HG03378 (cell line): ENCODE results near the gene HM13.
"Not testable (repeated sequence)": the region's sequence is repeated elsewhere in the genome, so short reads cannot be mapped to it uniquely, and the experiment has no call there.

Source experiments
- ATAC-seq: cut with Tn5 transposase; IDR thresholded peaks from one replicate; pipeline ENCODE4 v1.9.1; 2021; ENCODE audit warnings: mild to moderate bottlenecking, moderate library complexity; ENCODE audit not compliant: unreplicated experiment

The HM13 gene

GRCh38 chr20:31500527-31500926 lies 13.7 kb upstream of the HM13 start:
- no peak for ATAC-seq

GRCh38 chr20:31502884-31503673 lies 11.2 kb upstream of the HM13 start:
- ATAC-seq: peak; percentile 87

DNA sequence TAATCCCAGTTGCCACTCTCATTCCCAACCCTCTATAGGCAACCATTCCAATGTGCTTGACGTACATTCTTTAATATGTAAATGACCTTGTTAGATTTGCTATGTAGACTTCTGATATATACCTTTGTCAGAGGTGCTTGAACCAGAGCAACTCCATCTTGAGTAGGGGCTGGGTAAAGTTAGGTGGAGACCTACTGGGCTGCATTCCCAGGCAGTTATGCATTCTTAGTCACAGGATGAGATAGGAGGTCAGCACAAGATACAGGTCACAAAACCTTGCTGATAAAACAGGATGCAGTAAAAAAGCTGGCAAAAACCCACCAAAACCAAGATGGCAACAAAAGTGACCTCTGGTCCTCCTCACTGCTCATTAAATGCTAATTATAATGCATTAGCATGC lies 8.3 kb upstream of the HM13 start:
- ATAC-seq: no peak

DNA sequence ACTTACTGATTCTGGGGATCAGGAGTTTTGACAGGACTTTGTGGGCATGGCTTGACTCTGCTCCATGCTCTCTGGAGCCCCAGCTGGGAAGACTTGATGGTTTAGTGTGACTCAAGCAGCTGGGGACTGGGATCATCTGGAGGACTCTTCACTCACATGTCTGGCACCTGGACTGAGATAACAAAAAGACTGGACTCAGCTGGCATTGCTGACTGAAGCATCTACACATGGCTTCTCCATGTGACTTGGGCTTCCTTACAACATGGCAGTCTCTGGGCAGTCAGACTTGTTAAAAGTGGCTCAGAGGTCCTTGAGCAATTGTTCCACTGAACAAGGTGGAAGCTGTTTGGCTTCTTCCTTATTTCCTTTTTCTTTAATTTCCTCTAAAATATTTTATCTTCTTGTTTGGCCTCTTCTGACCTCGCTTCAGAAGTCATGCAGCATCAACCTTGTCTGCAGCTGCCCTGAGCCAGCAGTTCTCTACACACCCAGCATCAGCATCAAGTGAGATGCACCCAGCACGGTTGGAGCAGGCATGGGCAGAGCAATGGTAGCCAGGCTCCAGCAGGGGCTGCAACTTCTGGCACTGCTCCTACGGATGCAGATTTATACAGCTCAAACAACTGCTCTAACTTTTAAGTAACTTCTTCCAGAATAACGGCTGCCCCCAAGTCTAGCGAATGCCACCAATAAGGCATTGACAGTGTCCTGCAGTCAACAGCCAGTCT lies 5.6 kb upstream of the HM13 start:
- no peak for ATAC-seq

DNA sequence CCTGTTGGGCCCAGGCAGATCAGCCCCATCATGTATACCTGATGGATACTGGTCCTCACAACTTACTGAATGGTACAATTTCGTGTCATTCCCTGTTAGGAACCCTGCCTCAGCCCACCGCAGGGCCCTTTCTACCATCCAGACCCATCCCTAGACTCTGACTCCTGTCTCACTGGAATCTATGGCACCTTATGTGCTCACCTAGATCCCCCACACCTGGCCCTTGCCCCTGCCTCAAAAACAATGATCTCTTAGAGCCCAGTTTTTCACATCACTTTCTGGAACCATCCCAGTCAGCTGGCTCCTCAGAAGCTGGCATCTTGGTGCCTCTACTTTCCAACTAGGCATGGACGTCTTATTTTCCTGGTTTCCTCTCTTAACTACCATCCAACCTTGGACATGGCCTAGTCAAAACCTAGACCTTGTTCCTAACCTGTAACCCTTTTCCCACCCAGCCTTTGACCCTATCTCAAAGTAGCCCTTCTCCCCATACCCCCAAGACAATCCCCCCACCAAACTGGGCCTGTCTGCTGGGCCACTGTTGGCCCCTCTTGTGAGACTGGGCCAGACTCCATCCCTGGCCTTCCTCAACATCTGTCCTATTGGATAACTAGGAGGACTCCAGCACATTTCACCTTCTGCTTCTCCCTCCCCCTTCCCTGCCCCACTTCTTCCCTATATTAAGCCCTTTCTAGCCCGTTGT lies 981 bp downstream of the HM13 start:
- ATAC-seq: peak; percentile 7

- ATAC-seq: no peak
Measured at GRCh38 chr20:31515775-31516107, 1.5 kb downstream of the HM13 start.

DNA sequence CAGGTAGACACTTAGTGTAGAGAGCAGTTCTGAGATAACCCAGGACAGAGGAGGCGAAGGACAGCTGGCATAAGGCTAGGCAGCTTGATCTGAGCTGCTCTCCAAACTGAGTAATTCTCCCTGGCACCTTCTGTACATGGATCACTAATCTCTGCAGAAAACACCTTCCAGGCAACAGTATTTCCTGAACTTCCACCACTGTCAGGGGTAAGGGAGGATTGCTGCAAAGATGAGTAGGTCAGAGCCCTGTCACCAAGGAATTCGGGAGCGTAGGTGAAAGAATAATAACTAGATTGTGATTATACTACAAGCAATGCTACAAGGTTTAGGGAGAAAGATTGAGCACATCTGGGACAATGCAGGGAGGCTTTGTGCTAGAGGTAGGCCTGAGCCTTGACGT lies 1.9 kb downstream of the HM13 start:
- no peak for ATAC-seq

DNA sequence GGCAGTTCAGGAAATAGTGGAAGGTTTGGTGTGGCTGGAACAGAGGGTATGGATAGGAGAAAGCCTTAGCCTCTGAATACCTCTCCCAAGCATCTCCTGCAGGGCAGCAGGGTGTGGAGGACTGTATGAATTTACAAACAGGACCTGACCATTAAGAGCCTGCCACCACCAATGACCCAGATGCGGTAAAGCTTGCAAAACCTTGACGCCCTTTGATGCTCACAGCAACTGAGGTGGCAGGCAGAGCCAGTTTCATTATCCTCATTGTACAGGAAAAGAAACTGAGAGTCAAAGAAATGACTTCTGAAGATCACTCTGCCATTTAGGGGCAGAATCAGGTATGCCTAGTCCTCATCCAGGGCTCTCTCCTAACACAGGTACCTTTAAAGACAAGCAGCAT lies 2.4 kb downstream of the HM13 start:
- ATAC-seq: no peak

DNA sequence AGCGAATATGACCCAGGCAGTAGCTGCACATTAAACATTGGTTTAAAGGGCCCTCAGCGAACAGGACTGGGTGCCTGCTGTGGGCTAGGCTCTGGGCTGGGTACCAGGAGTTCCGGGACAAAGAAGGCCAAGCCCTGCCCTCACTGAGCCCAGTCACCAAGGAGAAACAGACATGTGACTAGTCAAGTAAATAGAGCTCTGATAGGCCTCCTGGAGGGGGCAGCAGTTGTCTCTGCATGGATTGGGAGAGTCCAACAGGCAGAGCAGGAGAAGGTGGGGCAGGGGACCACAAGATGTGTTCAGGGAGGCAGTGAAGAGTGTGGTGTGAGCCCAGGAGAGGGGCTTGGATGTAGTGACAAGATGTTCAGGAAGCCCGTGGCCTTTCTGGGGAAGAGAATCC lies 3.1 kb downstream of the HM13 start:
- no peak for ATAC-seq

DNA sequence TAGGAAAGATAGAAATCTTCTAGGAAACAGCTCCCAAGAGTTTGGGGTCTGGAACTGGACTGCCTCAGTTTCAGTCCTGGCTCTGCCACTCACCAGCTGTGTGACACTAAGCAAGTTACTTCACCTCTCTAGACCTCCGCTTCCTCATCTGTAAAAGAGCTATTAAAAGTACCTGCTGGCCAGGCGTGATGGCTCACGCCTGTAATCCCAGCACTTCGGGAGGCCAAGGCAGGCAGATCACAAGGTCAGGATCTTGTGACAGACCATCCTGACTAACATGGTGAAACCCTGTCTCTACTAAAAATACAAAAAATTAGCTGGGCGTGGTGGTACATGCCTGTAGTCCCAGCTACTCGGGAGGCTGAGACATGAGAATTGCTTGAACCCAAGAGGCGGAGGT lies 7.0 kb downstream of the HM13 start:
- ATAC-seq: not testable (repeated sequence)

GRCh38 chr20:31522731-31523130 lies 8.5 kb downstream of the HM13 start:
- ATAC-seq: no peak

GRCh38 chr20:31523361-31524283 lies 9.4 kb downstream of the HM13 start:
- ATAC-seq: no peak

DNA sequence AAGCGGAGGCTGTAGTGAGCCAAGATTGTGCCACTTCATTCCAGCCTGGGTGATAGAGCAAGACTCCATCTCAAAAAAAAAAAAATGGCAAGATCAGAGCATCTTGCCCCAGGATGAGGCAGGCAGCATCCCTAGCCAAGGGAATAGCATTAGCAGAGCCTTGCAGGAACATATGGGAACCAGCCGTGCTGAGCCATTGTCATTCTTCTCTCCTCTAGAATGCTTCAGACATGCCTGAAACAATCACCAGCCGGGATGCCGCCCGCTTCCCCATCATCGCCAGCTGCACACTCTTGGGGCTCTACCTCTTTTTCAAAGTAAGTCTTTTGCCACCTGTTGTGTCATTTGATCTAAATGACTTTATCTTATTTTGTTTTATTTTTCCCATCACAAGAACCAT lies 13.0 kb downstream of the HM13 start:
- ATAC-seq: no peak

DNA sequence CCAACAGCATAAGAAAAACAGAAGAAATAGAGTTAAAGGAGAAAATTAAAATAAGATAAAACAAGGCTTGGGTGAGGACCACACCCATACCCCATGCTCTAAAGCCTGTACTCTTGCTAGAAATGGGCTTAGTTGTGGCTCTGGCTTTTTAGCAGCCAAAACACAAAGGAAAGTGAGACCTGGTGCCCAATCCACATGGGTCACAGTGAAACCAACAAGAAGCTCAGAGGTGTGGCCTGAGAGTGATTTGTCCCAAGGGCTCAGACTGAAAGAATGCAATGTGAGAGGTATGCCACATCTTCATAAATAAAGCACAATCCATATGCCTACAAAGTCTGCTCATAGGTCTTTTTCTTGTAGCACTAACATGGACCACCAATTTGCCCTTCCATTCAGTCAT lies 21.1 kb downstream of the HM13 start:
- no peak for ATAC-seq

DNA sequence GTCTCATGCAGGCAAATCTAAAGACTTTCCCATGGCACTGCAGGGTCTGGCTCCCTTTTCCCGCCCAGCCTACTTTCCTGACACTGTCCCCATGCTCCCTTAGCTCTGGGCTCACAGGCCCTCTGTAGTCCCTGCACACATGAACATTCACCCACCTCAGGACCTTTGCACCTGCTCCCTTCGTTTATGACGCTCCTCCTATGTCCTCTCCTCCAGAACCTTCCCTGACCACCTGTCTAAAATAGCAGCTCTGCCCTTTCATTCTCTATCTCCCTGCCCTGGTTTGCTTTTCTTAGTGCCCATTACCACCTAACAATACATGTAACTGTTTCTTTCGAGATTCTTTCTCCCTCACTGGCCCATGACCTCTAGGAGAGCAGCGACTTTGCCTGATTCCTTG lies 22.3 kb downstream of the HM13 start:
- no peak for ATAC-seq

DNA sequence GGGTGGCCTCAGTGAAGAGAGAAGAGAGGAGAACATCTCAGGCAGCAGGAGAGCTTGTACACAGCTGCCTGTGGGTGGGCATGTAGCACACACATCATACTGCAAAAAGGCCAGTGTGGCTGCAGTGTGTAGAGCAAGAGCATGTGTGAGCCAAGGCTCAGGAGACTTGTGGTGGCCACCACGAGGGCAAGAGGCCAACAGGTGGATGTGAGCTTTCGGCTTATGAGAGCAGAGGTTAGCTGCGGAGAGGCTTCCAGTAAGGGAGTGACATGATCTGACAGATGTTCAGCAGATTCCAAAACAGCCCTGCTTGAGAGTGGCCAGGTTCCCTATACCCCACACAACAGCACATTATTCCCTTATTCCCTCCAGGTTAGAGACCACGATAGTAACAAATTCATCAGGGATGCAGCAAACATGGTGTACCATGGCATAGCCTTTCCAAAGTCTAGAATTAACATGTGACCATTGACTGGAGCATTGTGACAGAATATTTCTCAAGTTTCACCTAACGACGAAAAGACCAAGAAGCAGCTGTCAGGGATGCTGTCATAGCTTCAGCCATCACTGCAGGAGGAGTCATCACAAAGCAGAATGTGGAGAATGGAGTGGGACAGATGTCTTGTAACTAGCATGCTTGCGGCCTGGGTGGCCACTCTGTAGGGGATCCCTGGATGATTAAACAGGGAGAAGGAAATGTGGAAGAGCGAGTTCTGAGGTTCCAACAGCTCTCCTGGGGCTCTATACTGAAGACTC lies 23.1 kb downstream of the HM13 start:
- no peak for ATAC-seq

DNA sequence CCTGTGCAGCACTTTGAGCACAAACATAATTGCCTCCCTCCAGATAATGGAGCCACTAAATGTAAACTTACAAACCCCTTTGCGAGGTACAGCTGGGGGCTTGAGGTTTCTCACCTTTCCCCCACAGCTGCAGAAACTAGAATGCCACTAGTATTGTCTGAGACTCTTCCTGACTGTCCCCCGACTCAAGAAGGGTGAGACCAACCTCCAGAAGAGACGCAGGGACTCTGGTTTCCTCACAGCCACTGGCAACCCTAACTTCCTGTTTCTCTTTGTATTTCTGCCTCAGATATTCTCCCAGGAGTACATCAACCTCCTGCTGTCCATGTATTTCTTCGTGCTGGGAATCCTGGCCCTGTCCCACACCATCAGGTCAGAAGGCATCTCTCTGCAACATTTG lies 23.6 kb downstream of the HM13 start:
- ATAC-seq: no peak

GRCh38 chr20:31538326-31538725 lies 24.1 kb downstream of the HM13 start:
- ATAC-seq: no peak

GRCh38 chr20:31539636-31540035 lies 25.4 kb downstream of the HM13 start:
- not testable (repeated sequence) for ATAC-seq

DNA sequence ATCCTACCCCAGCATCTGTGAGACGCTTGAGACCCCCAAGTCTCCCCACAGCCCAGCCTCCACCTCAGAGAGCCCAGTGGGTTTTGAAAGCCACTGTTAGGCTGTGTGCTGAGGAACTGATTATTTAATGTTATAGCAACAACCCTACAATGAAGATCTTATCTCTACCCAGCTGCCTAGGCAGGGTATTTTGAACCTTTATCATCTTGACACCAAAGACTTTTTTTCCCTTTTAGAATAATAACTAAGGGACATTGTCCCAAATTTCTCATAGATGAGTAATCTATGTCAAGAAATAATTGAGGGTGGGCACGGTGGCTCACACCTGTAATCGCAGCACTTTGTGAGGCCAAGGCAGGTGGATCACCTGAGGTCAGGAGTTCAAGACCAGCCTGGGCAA lies 26.2 kb downstream of the HM13 start:
- no peak for ATAC-seq
